Measurements from ENCODE around the gene HECW1. TPM values are rescaled to one million over a fixed set of nuclear protein-coding genes. Genes with fewer than 3 reads are reported as not detected.

Gene HECW1
- total RNA-seq, 2 experiments from 2014 or later = not detected

- Mint-ChIP-seq H3K36me3 (ENCODE audit: low read depth) (no peaks in the 10 kb centered on the region), H3K27ac (no peak overlapping the region), H3K4me1 (ENCODE audit: low read depth) (no peaks in the 10 kb centered on the region), H3K9me3 (ENCODE audit: insufficient read depth) (no peaks in the 10 kb centered on the region), H3K4me3 (no peak overlapping the region), H3K27me3 (ENCODE audit: low read depth) (peaks cover 11% of the 10 kb centered on the region)
- DNase-seq = no peak
- CTCF ChIA-PET = no interaction called here
- POLR2A ChIA-PET = no interaction called here
- ATAC-seq = no peak
These were observed 43.2 kb downstream of the HECW1 start for GRCh38 chr7:43155636-43156035.

DNA sequence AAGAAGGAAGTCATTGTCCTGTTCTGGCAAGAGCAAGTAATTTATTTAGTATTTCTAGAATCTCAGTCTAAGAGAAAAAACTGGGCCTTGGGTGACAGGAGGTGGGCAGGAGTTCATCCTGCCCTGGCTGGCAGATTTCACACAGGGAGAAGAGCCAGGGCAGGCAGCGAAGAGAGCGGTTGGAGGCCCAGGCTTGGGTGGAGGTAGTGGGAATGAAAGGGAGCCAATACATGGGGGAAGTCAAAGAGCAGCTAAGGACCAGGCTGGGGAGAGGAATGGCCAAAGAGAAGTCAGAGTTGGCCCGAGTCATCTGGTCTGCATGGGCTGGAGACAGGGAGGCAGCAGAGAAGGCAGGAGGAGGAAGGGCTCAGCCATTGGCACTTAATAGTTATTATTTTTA lies 51.4 kb downstream of the HECW1 start:
- H3K36me3 Mint-ChIP-seq (ENCODE audit: low read depth) = no peaks in the 10 kb centered on the region
- H3K27me3 Mint-ChIP-seq (ENCODE audit: low read depth) = no peaks in the 10 kb centered on the region
- H3K27ac Mint-ChIP-seq = no peak overlapping the region
- H3K9me3 Mint-ChIP-seq (ENCODE audit: insufficient read depth) = no peaks in the 10 kb centered on the region
- no peak overlapping the region for H3K4me3 Mint-ChIP-seq
- DNase-seq (no peak), ATAC-seq (no peak)
- POLR2A ChIA-PET = no interaction called here
- CTCF ChIA-PET = no interaction called here
- no peaks in the 10 kb centered on the region for H3K4me1 Mint-ChIP-seq (ENCODE audit: low read depth)

DNA sequence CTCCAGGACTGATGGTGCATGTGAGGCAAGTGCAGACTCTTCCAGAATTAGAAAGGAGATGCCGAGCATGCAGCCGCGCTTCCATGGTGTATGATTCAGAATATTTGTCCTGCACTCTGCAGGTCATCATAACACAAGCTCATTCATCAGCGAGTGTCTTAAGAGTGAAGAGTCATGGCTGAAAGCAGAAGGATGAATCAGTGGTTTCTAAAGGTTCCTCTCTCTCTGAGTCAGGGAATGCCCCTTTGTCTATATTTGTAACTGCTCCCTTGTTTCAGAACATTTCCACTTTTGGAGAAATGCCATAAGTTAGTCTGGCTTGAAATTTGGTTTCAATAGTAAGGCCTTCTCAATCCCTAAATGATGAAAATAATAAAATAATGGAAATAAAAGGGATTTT lies 52.3 kb downstream of the HECW1 start:
- no peaks in the 10 kb centered on the region for H3K27me3 Mint-ChIP-seq (ENCODE audit: low read depth)
- H3K36me3 Mint-ChIP-seq (ENCODE audit: low read depth) = no peaks in the 10 kb centered on the region
- no peak for DNase-seq
- H3K4me3 Mint-ChIP-seq = no peak overlapping the region
- no peaks in the 10 kb centered on the region for H3K9me3 Mint-ChIP-seq (ENCODE audit: insufficient read depth)
- no peaks in the 10 kb centered on the region for H3K4me1 Mint-ChIP-seq (ENCODE audit: low read depth)
- CTCF ChIA-PET = no interaction called here
- ATAC-seq = no peak
- no peak overlapping the region for H3K27ac Mint-ChIP-seq
- POLR2A ChIA-PET = no interaction called here

GRCh38 chr7:43166686-43167085 lies 54.2 kb downstream of the HECW1 start:
- H3K4me3 Mint-ChIP-seq = no peak overlapping the region
- no peaks in the 10 kb centered on the region for H3K4me1 Mint-ChIP-seq (ENCODE audit: low read depth)
- H3K9me3 Mint-ChIP-seq (ENCODE audit: insufficient read depth) = no peaks in the 10 kb centered on the region
- ChIA-PET POLR2A (no interaction called here), CTCF (no interaction called here)
- no peaks in the 10 kb centered on the region for H3K36me3 Mint-ChIP-seq (ENCODE audit: low read depth)
- ATAC-seq (no peak), DNase-seq (no peak)
- H3K27me3 Mint-ChIP-seq (ENCODE audit: low read depth) = no peaks in the 10 kb centered on the region
- H3K27ac Mint-ChIP-seq = no peak overlapping the region

DNA sequence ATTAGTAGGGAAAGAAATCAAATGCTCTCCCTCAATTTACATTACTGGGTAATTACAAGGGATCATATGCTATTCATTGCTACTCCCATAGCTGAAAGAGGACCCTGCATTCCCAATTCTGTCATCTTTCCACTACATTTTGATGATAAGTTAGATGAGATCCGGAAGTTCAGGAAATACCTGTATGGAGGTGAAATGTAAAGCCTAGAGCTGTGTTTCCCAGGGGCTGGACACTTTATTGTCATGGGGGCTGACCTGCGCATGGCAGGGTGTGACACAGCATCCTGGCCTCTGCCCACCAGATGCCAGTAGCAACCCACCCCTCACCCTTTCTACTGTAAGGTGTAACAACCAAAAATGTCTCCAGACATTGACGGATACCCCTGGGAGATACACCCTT lies 56.6 kb downstream of the HECW1 start:
- Mint-ChIP-seq H3K4me1 (ENCODE audit: low read depth) (no peaks in the 10 kb centered on the region), H3K4me3 (no peak overlapping the region), H3K36me3 (ENCODE audit: low read depth) (no peaks in the 10 kb centered on the region), H3K27me3 (ENCODE audit: low read depth) (peaks cover 1% of the 10 kb centered on the region), H3K27ac (no peak overlapping the region), H3K9me3 (ENCODE audit: insufficient read depth) (no peaks in the 10 kb centered on the region)
- DNase-seq (no peak), ATAC-seq (no peak)
- ChIA-PET POLR2A (no interaction called here), CTCF (no interaction called here)

DNA sequence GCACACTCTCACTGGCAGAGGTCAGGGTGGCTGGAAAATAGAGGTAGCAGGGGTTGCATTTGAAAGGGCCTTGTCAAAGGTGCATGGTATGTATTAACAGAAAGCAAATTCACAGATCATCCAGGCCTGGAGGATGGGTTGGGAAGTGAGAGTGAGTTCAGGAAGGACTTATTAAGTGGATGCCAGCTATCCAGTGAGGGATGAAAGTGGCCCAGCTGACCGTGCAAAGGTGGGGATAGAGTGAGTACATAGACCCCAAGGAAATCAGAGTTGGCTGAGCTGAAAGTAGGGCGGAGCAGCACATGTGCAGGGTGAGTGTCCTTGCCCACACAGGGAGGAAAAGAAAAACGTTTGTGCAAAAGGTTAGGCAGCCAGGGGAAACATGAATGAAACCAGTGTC lies 58.1 kb downstream of the HECW1 start:
- H3K4me1 Mint-ChIP-seq (ENCODE audit: low read depth) = no peaks in the 10 kb centered on the region
- H3K36me3 Mint-ChIP-seq (ENCODE audit: low read depth) = no peaks in the 10 kb centered on the region
- H3K9me3 Mint-ChIP-seq (ENCODE audit: insufficient read depth) = no peaks in the 10 kb centered on the region
- DNase-seq (no peak), ATAC-seq (no peak)
- H3K27me3 Mint-ChIP-seq (ENCODE audit: low read depth) = peaks cover 1% of the 10 kb centered on the region
- no peak overlapping the region for H3K27ac Mint-ChIP-seq
- CTCF ChIA-PET = no interaction called here
- H3K4me3 Mint-ChIP-seq = no peak overlapping the region
- POLR2A ChIA-PET = no interaction called here

DNA sequence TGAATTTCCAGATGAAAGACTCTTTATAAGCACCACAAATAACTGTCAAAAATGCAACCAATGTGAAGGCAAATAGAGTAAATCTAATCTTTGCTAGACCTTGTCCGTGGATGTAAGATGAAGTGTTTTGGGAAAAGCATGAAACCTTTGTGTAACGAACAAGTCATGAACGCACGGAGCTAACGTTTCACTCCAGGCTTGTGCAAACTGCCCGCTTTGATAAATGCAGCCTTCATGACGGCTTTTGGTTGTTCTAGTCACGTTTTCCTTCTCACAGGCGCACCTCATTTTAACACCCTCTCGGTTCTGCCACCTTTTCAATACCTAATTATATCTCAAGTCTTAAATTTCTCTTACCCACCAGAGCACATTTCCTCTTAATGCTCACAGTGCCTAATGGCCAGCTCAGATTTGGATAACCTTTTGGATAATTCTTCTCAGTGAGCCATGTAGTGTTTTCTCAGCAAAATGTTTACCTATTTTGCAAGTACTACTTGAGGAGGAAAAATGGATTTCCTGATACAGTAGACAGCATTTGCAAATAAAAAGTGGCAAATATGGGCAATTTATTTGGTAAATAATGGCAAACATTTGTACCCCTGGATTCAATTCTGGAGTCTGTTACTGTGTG lies 63.2 kb downstream of the HECW1 start:
- POLR2A ChIA-PET = no interaction called here
- Mint-ChIP-seq H3K9me3 (ENCODE audit: insufficient read depth) (no peaks in the 10 kb centered on the region), H3K36me3 (ENCODE audit: low read depth) (no peaks in the 10 kb centered on the region), H3K4me3 (no peak overlapping the region), H3K4me1 (ENCODE audit: low read depth) (no peaks in the 10 kb centered on the region), H3K27ac (no peak overlapping the region), H3K27me3 (ENCODE audit: low read depth) (peaks cover 1% of the 10 kb centered on the region)
- no peak for ATAC-seq
- CTCF ChIA-PET = no interaction called here
- DNase-seq = no peak

DNA sequence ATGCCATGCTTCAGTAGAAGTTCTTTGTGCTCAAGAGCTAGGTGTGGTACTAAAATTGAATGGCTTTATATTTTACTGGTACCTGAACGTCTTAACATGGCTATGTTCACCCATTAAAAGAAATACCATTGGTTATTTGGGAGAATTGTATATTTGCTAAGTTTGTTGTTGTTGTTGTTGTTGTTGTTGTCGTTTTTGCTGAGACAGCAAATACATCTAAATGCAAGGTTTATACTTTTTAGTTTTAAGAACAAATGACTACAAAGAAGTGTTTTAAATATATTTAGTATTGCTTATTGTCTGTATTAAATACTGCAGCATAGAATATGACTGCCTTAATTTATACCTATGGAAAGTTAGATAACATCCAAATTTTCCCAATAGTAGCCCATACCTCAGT lies 66.9 kb downstream of the HECW1 start:
- H3K4me1 Mint-ChIP-seq (ENCODE audit: low read depth) = no peaks in the 10 kb centered on the region
- ChIA-PET CTCF (no interaction called here), POLR2A (no interaction called here)
- no peak overlapping the region for H3K4me3 Mint-ChIP-seq
- DNase-seq (no peak), ATAC-seq (no peak)
- H3K27ac Mint-ChIP-seq = no peak overlapping the region
- no peaks in the 10 kb centered on the region for H3K36me3 Mint-ChIP-seq (ENCODE audit: low read depth)
- peaks cover 2% of the 10 kb centered on the region for H3K27me3 Mint-ChIP-seq (ENCODE audit: low read depth)
- no peaks in the 10 kb centered on the region for H3K9me3 Mint-ChIP-seq (ENCODE audit: insufficient read depth)

DNA sequence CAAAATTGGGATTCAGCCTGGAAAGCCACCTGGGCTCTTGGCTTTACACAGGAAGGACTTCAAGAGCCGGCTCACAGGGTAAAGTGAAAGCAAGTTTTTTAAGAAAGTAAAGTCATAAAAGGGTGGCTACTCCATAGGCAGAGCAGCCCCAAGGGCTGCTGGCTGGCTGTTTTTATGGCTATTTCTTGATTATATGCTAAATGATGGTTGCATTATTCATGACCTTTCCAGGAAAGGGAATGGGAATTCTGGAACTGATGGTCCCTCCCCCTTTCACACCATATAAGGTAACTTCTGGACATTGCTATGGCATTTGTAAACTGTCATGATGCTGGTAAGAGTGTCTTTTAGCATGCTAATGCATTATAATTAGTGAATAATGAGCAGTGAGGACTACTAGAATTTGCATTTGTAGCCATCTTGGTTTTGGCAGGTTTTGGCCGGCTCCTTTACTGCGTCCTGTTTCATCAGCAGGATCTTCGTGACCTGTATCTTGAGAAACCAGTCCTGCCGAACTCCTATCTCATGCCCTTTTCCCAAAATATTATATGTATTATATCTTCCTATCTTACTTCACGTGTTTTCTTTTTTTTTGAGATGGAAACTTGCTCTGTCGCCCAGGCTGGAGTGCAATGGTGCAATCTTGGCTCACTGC lies 80.5 kb downstream of the HECW1 start:
- Mint-ChIP-seq H3K27ac (no peak overlapping the region), H3K36me3 (ENCODE audit: low read depth) (no peaks in the 10 kb centered on the region), H3K9me3 (ENCODE audit: insufficient read depth) (no peaks in the 10 kb centered on the region), H3K4me3 (no peak overlapping the region), H3K4me1 (ENCODE audit: low read depth) (no peaks in the 10 kb centered on the region), H3K27me3 (ENCODE audit: low read depth) (peaks cover 7% of the 10 kb centered on the region)
- ATAC-seq (no peak), DNase-seq (no peak)
- CTCF ChIA-PET = no interaction called here
- POLR2A ChIA-PET = no interaction called here

DNA sequence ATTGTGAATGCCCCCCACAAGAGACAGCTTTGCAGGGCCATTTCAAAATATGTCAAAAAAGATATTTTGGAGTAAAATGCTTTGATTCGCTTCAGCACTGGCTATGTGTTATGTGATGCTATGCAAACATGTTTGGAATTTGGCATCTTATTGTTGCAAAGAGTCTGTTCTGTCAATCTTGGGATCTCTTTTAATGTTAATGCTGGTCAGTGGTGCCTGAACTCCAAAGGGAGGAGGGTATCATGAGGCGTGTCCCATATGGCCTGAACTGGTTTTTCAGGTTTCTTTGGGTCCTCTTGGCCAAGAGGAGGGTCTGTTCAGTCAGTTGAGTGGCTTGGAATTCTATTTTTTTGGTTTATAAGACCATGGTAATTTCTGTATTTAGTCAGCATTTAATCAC lies 81.4 kb downstream of the HECW1 start:
- POLR2A ChIA-PET = no interaction called here
- DNase-seq (no peak), ATAC-seq (no peak)
- Mint-ChIP-seq H3K27me3 (ENCODE audit: low read depth) (peaks cover 7% of the 10 kb centered on the region), H3K27ac (no peak overlapping the region), H3K36me3 (ENCODE audit: low read depth) (no peaks in the 10 kb centered on the region), H3K4me3 (no peak overlapping the region), H3K4me1 (ENCODE audit: low read depth) (no peaks in the 10 kb centered on the region), H3K9me3 (ENCODE audit: insufficient read depth) (no peaks in the 10 kb centered on the region)
- CTCF ChIA-PET = no interaction called here

DNA sequence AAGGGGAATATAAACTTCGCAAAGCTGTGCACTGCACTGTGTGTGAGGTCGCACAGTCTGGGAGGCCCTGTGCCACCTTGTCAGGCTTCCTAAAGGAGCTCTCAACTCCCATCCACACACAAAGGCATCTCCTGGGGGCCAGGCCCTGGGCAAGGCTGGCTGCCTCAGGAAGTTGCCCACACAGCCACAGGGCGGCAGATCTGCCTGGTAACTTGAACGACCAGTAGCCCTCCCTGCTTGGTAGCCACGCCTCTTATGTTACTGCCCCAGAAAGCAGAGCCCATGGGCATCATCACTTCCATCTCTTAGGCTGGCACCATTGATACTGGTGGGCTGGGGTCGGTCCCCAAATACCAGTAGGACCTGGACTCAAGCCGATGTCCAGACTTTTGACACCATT lies 82.8 kb downstream of the HECW1 start:
- DNase-seq (no peak), ATAC-seq (no peak)
- Mint-ChIP-seq H3K27ac (no peak overlapping the region), H3K27me3 (ENCODE audit: low read depth) (peaks cover 4% of the 10 kb centered on the region), H3K9me3 (ENCODE audit: insufficient read depth) (no peaks in the 10 kb centered on the region), H3K4me1 (ENCODE audit: low read depth) (no peaks in the 10 kb centered on the region), H3K4me3 (no peak overlapping the region), H3K36me3 (ENCODE audit: low read depth) (no peaks in the 10 kb centered on the region)
- ChIA-PET CTCF (no interaction called here), POLR2A (no interaction called here)

GRCh38 chr7:43195768-43196167 lies 83.3 kb downstream of the HECW1 start:
- Mint-ChIP-seq H3K36me3 (ENCODE audit: low read depth) (no peaks in the 10 kb centered on the region), H3K9me3 (ENCODE audit: insufficient read depth) (no peaks in the 10 kb centered on the region), H3K4me1 (ENCODE audit: low read depth) (no peaks in the 10 kb centered on the region), H3K27me3 (ENCODE audit: low read depth) (peaks cover 1% of the 10 kb centered on the region), H3K4me3 (no peak overlapping the region), H3K27ac (no peak overlapping the region)
- ATAC-seq (no peak), DNase-seq (no peak)
- CTCF ChIA-PET = no interaction called here
- POLR2A ChIA-PET = no interaction called here

DNA sequence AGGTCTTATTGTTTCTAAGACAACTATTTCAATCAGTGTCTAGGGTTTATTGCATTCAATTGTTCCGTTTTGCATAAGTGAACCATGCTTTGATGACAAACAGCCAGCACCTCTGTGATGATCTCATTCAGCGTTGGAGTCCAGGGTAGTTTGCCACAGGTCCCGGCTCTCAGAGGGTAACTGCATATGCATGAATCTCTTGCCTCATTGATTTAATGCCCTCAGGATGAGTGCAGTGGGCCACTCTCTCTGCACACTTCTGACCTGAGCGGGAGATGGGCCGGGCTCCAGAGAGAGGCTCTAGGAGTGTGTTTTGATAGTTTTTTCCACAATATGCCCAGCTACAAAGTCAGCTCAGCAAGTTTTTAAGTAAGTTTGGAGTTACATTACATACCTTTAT lies 83.9 kb downstream of the HECW1 start:
- CTCF ChIA-PET = no interaction called here
- no peaks in the 10 kb centered on the region for H3K36me3 Mint-ChIP-seq (ENCODE audit: low read depth)
- H3K4me1 Mint-ChIP-seq (ENCODE audit: low read depth) = no peaks in the 10 kb centered on the region
- H3K27ac Mint-ChIP-seq = no peak overlapping the region
- H3K9me3 Mint-ChIP-seq (ENCODE audit: insufficient read depth) = no peaks in the 10 kb centered on the region
- DNase-seq (no peak), ATAC-seq (no peak)
- no peak overlapping the region for H3K4me3 Mint-ChIP-seq
- H3K27me3 Mint-ChIP-seq (ENCODE audit: low read depth) = no peaks in the 10 kb centered on the region
- POLR2A ChIA-PET = no interaction called here

All from activated CD8-positive, alpha-beta T cell treated with anti-CD3 and anti-CD28 coated beads, Interleukin-2, amount 10 ng/mL, durations not matched to agents 7 days and 5 days (primary cell).